Fibroblast of villous mesenchyme (primary cell): ENCODE results near the gene TMUB1. TPM values are rescaled to one million over a fixed set of nuclear protein-coding genes. Genes with fewer than 3 reads are reported as not detected.

Source experiments
- DNase-seq: peaks from one replicate; pipeline ENCODE4 v3.0.0-alpha.2; 2010; ENCODE audit warnings: low read depth
- H3K4me3 ChIP-seq: 2 replicates; pipeline ENCODE4 v1.5.1; 2011; ENCODE audit warnings: low read depth, mild to moderate bottlenecking, low read length
- total RNA-seq: library from RNA; depleted of rRNA; stranded (reverse); fragments of >200 nt; gene quantifications from 2 replicates; pipeline ENCODE4 v1.2.3, GENCODE V29; 2012
- TF ChIP-seq, protein P1 (sequence below): IDR thresholded peaks from 2 replicates; pipeline ENCODE4 v1.5.1; 2012; ENCODE audit warnings: low read depth, mild to moderate bottlenecking, low read length; ENCODE audit not compliant: insufficient read depth

TMUB1 gene
- total RNA-seq, 1 donor, result 17.7 TPM

GRCh38 chr7:151102991-151103390 is 19.7 kb upstream of the TMUB1 start:
- TF ChIP-seq, protein P1, sequence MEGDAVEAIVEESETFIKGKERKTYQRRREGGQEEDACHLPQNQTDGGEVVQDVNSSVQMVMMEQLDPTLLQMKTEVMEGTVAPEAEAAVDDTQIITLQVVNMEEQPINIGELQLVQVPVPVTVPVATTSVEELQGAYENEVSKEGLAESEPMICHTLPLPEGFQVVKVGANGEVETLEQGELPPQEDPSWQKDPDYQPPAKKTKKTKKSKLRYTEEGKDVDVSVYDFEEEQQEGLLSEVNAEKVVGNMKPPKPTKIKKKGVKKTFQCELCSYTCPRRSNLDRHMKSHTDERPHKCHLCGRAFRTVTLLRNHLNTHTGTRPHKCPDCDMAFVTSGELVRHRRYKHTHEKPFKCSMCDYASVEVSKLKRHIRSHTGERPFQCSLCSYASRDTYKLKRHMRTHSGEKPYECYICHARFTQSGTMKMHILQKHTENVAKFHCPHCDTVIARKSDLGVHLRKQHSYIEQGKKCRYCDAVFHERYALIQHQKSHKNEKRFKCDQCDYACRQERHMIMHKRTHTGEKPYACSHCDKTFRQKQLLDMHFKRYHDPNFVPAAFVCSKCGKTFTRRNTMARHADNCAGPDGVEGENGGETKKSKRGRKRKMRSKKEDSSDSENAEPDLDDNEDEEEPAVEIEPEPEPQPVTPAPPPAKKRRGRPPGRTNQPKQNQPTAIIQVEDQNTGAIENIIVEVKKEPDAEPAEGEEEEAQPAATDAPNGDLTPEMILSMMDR, result no peak
- no peak for DNase-seq
- no peak overlapping the region for H3K4me3 ChIP-seq

DNA sequence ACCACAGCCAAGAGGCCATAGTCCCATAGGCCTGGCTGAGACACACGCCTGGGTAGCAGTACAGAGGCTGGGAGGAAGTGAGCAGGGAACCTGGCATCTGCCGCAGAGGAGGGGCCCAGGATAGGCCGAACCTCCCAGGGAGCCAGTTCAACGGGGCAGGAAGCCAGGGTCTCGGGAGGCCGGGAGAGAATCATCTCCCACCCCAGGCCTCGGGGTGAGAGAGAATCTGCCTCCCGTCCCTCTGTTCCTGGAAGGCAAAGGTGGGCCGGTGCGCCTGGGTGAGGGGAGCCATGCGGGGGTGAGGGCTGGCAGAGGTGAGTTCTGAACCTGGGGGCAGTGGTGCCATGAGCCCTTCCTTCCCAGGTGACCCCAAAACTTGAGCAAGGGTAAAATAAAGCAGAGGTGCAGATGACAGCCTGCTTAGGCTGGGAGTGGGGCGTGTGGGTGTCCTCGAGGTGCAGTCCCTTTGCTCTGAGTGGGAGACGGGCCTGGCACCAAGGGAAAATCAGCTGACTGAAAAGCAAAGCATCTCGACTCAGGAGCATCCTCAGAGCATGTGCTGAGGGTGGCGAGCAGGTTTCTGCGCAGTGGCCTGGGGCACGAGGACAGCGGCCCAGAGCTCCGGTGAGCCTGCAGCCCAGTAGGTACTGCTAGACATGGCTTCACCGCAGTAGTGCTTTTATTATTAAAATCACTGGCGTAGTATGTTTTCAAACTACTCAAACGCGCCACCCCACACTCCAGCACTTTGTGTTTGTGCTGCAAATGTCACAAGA is 18.5 kb upstream of the TMUB1 start:
- no peak for DNase-seq
- TF ChIP-seq, protein P1, result no peak

GRCh38 chr7:151100921-151101320 is 17.6 kb upstream of the TMUB1 start:
- DNase-seq, result no peak

More for the DNA sequence above, 18.5 kb upstream of the TMUB1 start:
- no peak overlapping the region for H3K4me3 ChIP-seq

GRCh38 chr7:151099486-151100211 is 16.4 kb upstream of the TMUB1 start:
- TF ChIP-seq, protein P1, result no peak
- H3K4me3 ChIP-seq, result no peak overlapping the region
- DNase-seq, result no peak

More at GRCh38 chr7:151100921-151101320, 17.6 kb upstream of the TMUB1 start:
- H3K4me3 ChIP-seq, result no peak overlapping the region
- TF ChIP-seq, protein P1, result no peak

- no peak for DNase-seq
- TF ChIP-seq, protein P1, result no peak
Measured at GRCh38 chr7:151095828-151096475, 12.7 kb upstream of the TMUB1 start.

DNA sequence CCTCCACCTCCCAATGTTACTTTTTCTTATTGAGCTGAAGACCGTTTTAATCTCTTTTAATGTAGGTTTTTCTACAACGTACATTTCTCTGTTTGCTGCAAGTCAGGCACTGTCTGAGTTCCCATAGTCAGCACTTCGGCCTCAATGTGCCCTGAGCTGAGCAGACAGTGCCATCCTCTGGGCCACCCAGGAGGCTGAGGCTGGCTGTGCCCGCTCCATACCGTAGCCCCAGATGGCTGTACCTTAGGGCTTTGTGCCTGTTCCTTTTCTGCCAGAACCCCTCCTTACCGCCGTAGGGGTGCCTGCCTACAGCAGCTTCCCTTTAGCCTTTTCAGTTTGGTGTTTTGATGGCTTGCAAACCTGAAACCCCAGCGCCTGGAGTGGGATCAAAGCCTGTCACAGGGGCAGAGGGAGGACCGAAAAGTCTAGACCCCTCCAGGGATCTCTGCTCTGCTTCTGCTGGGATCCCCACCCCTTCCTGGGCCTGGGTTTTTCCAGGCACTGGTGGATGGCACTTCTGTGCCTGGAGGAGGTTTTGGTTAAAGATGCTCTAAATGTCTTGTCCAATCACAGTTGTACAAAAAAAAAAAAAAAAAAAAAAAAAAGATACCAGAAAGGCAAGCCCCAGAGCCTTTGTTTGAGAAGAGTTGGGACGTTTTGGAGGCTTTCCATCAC is 12.0 kb upstream of the TMUB1 start:
- DNase-seq, result no peak
- H3K4me3 ChIP-seq, result no peak overlapping the region
- TF ChIP-seq, protein P1, result no peak

More at GRCh38 chr7:151095828-151096475, 12.7 kb upstream of the TMUB1 start:
- H3K4me3 ChIP-seq, result no peak overlapping the region
